ENCODE data around the gene SLC35F3.

DNA sequence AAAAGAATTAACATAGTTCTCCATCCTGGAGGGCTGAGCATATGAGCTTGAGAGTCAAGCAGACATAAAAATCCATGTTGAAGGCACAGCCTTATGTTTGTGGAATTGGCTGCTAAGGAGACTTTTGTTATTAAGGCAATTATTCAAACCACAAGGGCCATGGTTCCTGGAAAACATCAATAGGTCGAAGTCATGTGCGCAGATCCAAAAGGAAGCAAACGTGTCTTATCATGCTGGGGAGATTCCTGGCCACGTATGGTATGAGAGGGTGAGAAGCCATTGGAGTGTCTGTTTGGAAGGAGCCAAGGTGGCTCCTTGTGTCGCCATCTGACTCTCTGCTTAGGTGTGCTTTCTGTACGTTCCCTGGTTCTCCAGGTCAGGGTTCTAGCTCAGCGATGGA is 406.9 kb downstream of the SLC35F3 start:
- TF ChIP-seq, protein P1, sequence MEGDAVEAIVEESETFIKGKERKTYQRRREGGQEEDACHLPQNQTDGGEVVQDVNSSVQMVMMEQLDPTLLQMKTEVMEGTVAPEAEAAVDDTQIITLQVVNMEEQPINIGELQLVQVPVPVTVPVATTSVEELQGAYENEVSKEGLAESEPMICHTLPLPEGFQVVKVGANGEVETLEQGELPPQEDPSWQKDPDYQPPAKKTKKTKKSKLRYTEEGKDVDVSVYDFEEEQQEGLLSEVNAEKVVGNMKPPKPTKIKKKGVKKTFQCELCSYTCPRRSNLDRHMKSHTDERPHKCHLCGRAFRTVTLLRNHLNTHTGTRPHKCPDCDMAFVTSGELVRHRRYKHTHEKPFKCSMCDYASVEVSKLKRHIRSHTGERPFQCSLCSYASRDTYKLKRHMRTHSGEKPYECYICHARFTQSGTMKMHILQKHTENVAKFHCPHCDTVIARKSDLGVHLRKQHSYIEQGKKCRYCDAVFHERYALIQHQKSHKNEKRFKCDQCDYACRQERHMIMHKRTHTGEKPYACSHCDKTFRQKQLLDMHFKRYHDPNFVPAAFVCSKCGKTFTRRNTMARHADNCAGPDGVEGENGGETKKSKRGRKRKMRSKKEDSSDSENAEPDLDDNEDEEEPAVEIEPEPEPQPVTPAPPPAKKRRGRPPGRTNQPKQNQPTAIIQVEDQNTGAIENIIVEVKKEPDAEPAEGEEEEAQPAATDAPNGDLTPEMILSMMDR (IDR thresholded peaks at IDR 0.05; ENCODE audit: insufficient read depth, low read length, poor library complexity, severe bottlenecking) = no peak
- TF ChIP-seq EZH2phosphoT487 (conservative IDR thresholded peaks at IDR 0.05; ENCODE audit: low read length) = no peak
